Measurements from ENCODE around the gene OR52N4. TPM values are rescaled to one million over a fixed set of nuclear protein-coding genes. Genes with fewer than 3 reads are reported as not detected.

OR52N4 gene
- total RNA-seq, 5 donors from 2014 or later (not counting 1 experiment from before 2014, with no cell fraction given): 1.4 to 3.8 (median 2.3) TPM

DNA sequence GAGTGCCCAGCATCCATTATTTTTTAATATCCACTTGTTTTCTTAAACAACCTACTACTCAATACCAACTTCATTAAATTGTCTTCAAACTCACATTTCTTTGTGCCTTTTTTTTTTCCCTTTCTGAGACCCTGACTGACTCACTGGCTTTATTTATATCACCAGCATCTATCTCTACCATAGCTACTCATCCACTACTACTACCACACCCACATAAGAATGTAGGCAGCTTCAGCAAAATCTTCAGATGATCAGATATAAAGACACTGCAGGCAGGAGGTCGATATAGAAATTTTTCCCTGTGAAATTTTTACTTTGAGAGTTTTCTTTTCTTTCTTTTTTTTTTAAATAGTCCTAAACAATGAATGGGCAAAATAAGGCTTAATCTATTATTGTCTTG, 15.6 kb upstream of the OR52N4 start:
- Mint-ChIP-seq H3K4me3 (no peak overlapping the region), H3K4me1 (no peaks in the 10 kb centered on the region), H3K9me3 (peaks cover 26 to 33% (median 31%) of the 10 kb centered on the region in 3 donors), H3K27ac (no peak overlapping the region), H3K27me3 (peaks cover 12 to 16% of the 10 kb centered on the region in 2 donors), H3K36me3 (peaks cover 48% of the 10 kb centered on the region)
- H3K27ac ChIP-seq (ENCODE audit: low read length): no peak overlapping the region
- CTCF ChIA-PET: interaction anchor here in 1 of 2 donors (0.7 kb wide), 1 partner anchor 59 kb away, joined by 3 read pairs; no protein-coding TSS in a partner anchor
- no peak overlapping the region for H3K4me3 ChIP-seq (ENCODE audit: control insufficient read depth in 1 of 2, extremely low read depth in 1 of 2, low read length in 1 of 2)
- H3K36me3 ChIP-seq (ENCODE audit: control insufficient read depth in 2 of 2, extremely low read depth in 1 of 2, insufficient read depth in 1 of 2, low read length in 1 of 2): no peaks in the 10 kb centered on the region
- DNase-seq (no peak), ATAC-seq (replicated peaks in 1 of 4) (no peak)
- POLR2A ChIA-PET: no interaction called here
- no CpG with 5 or more reads among the region's 1 CpG for whole genome bisulfite sequencing (ENCODE audit: insufficient coverage)
- H3K9me3 ChIP-seq: no peaks in the 10 kb centered on the region
- no peaks in the 10 kb centered on the region for H3K27me3 ChIP-seq (replicated peaks in 1 of 2; ENCODE audit: control insufficient read depth in 2 of 2, extremely low read depth in 1 of 2, insufficient read depth in 2 of 2, low read length in 1 of 2)
- no peaks in the 10 kb centered on the region for H3K4me1 ChIP-seq (ENCODE audit: control insufficient read depth in 1 of 2, extremely low read depth in 1 of 2, insufficient read depth in 2 of 2, low read length in 2 of 2)

DNA sequence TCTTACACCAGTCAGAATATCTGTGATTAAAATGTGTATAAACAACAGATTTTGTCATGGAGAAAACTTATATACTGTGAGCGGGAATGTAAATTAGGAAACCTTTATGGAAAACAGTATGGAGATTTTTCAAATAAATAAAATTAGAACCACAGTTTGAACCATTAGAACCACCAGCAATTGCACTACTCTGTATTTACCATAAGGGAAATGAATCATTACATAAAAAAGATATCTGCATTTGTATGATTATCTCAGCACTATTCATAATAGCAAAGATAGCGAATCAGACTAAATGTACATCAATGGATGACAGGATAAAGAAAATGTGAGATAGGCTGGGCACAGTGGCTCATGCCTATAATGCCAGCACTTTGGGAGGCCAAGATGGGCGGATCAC, 7.4 kb upstream of the OR52N4 start:
- H3K36me3 Mint-ChIP-seq: peaks cover 15% of the 10 kb centered on the region
- no peak for DNase-seq
- Histone ChIP-seq H3K36me3 (ENCODE audit: control insufficient read depth in 2 of 2, extremely low read depth in 1 of 2, insufficient read depth in 1 of 2, low read length in 1 of 2) (no peaks in the 10 kb centered on the region), H3K27ac (ENCODE audit: low read length) (no peak overlapping the region), H3K4me3 (ENCODE audit: control insufficient read depth in 1 of 2, extremely low read depth in 1 of 2, low read length in 1 of 2) (no peak overlapping the region), H3K9me3 (no peaks in the 10 kb centered on the region), H3K27me3 (replicated peaks in 1 of 2; ENCODE audit: control insufficient read depth in 2 of 2, extremely low read depth in 1 of 2, insufficient read depth in 2 of 2, low read length in 1 of 2) (no peaks in the 10 kb centered on the region), H3K4me1 (ENCODE audit: control insufficient read depth in 1 of 2, extremely low read depth in 1 of 2, insufficient read depth in 2 of 2, low read length in 2 of 2) (no peaks in the 10 kb centered on the region)
- H3K27me3 Mint-ChIP-seq: peaks cover 2 to 8% of the 10 kb centered on the region in 2 donors
- no peak for ATAC-seq (replicated peaks in 1 of 4)
- ChIA-PET POLR2A (no interaction called here), CTCF (no interaction called here)
- H3K4me3 Mint-ChIP-seq: no peak overlapping the region
- WGBS (ENCODE audit: insufficient coverage): no CpG with 5 or more reads among the region's 3 CpGs
- H3K9me3 Mint-ChIP-seq: peaks cover 13 to 26% (median 24%) of the 10 kb centered on the region in 3 donors
- H3K4me1 Mint-ChIP-seq: no peaks in the 10 kb centered on the region
- H3K27ac Mint-ChIP-seq: no peak overlapping the region

DNA sequence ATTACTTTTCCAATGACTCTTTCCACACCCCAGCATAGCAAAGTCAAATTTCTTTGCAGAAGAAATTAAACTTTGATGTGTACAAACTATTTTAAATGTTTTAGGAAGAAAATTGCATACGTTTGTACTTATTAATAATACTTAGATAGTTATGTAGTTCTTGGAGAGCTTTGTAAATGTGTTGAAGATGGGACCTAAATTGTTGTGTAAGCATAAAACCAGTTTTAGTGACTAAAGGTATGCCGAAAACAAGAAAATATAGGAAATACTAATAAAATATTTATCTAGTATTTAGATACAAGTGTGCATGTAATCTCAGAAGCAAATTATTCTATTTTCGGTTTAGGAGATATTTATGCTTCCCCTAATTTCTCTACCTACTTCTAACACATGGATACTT, 4.2 kb upstream of the OR52N4 start:
- ATAC-seq (replicated peaks in 1 of 4) (no peak), DNase-seq (no peak)
- no peak overlapping the region for H3K27ac ChIP-seq (ENCODE audit: low read length)
- ChIA-PET CTCF (no interaction called here), POLR2A (no interaction called here)
- Mint-ChIP-seq H3K4me1 (no peaks in the 10 kb centered on the region), H3K9me3 (peaks cover 0 to 2% (median 0%) of the 10 kb centered on the region in 3 donors), H3K27ac (no peak overlapping the region), H3K4me3 (no peak overlapping the region), H3K36me3 (no peaks in the 10 kb centered on the region), H3K27me3 (no peaks in the 10 kb centered on the region)
- no peaks in the 10 kb centered on the region for H3K4me1 ChIP-seq (ENCODE audit: control insufficient read depth in 1 of 2, extremely low read depth in 1 of 2, insufficient read depth in 2 of 2, low read length in 2 of 2)
- H3K9me3 ChIP-seq: no peaks in the 10 kb centered on the region
- WGBS (ENCODE audit: insufficient coverage): no CpG with 5 or more reads among the region's 3 CpGs
- no peaks in the 10 kb centered on the region for H3K27me3 ChIP-seq (replicated peaks in 1 of 2; ENCODE audit: control insufficient read depth in 2 of 2, extremely low read depth in 1 of 2, insufficient read depth in 2 of 2, low read length in 1 of 2)
- H3K4me3 ChIP-seq (ENCODE audit: control insufficient read depth in 1 of 2, extremely low read depth in 1 of 2, low read length in 1 of 2): no peak overlapping the region
- no peaks in the 10 kb centered on the region for H3K36me3 ChIP-seq (ENCODE audit: control insufficient read depth in 2 of 2, extremely low read depth in 1 of 2, insufficient read depth in 1 of 2, low read length in 1 of 2)

DNA sequence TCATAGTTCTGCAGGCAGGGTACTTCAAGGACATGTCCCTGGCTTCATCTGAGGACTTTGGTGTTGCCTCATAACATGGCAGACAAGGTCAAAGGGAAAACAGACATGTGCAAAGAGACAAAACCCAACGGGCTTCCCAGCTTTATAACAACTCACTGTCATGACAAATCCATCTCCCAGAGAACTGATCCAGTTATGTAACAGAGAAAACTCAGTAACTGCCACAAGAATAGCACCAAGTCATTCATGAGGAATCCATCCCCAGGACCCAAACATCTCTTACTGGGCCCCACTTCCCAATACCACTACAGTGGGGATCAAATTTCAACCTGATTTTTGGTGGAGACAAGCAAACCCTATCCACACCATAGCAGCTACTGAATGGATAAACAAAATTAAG, 13.0 kb downstream of the OR52N4 start:
- H3K27me3 Mint-ChIP-seq: peaks cover 0 to 7% of the 10 kb centered on the region in 2 donors
- no peaks in the 10 kb centered on the region for H3K9me3 Mint-ChIP-seq
- Histone ChIP-seq H3K9me3 (no peaks in the 10 kb centered on the region), H3K36me3 (ENCODE audit: control insufficient read depth in 2 of 2, extremely low read depth in 1 of 2, insufficient read depth in 1 of 2, low read length in 1 of 2) (no peaks in the 10 kb centered on the region), H3K27me3 (replicated peaks in 1 of 2; ENCODE audit: control insufficient read depth in 2 of 2, extremely low read depth in 1 of 2, insufficient read depth in 2 of 2, low read length in 1 of 2) (no peaks in the 10 kb centered on the region), H3K27ac (ENCODE audit: low read length) (no peak overlapping the region), H3K4me3 (ENCODE audit: control insufficient read depth in 1 of 2, extremely low read depth in 1 of 2, low read length in 1 of 2) (no peak overlapping the region), H3K4me1 (ENCODE audit: control insufficient read depth in 1 of 2, extremely low read depth in 1 of 2, insufficient read depth in 2 of 2, low read length in 2 of 2) (no peaks in the 10 kb centered on the region)
- no peak for ATAC-seq (replicated peaks in 1 of 4)
- DNase-seq: no peak
- ChIA-PET CTCF (no interaction called here), POLR2A (no interaction called here)
- H3K36me3 Mint-ChIP-seq: no peaks in the 10 kb centered on the region
- no peak overlapping the region for H3K27ac Mint-ChIP-seq
- no peaks in the 10 kb centered on the region for H3K4me1 Mint-ChIP-seq
- 43% methylated on average over 1 of the region's 1 CpG for WGBS (ENCODE audit: insufficient coverage)
- H3K4me3 Mint-ChIP-seq: no peak overlapping the region

DNA sequence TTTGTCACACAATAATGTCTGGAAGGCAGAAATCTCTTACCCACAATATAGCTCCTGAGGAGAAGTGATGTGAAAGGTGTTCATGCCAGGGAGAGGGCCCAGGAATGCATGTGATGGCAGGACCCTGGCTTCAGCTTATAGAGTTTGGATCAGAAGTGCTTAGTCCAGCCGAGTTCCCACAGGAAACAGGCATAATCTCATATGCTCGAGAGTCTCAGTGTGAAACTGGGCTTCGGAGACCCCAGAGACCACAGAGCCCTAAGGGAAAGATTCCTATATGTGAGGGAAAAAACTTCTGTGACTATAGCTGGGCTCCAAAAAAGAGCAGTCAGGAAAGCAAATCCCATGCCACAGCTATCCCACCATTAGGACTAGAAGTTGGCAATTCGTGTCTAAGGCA, 29.2 kb downstream of the OR52N4 start, which contains the start of gene OR52N5:
Gene OR52N5, minus strand, starts transcription at position 101 of the 400 bp plus-strand sequence. CDS start 4,721 bp downstream, outside the sequence.
- ATAC-seq (replicated peaks in 1 of 4) (no peak), DNase-seq (no peak)
- 14% methylated on average over 2 of the region's 4 CpGs for WGBS (ENCODE audit: insufficient coverage)
- Histone ChIP-seq H3K27me3 (replicated peaks in 1 of 2; ENCODE audit: control insufficient read depth in 2 of 2, extremely low read depth in 1 of 2, insufficient read depth in 2 of 2, low read length in 1 of 2) (no peaks in the 10 kb centered on the region), H3K36me3 (ENCODE audit: control insufficient read depth in 2 of 2, extremely low read depth in 1 of 2, insufficient read depth in 1 of 2, low read length in 1 of 2) (no peaks in the 10 kb centered on the region), H3K27ac (ENCODE audit: low read length) (no peak within 1 kb of the TSS), H3K4me1 (ENCODE audit: control insufficient read depth in 1 of 2, extremely low read depth in 1 of 2, insufficient read depth in 2 of 2, low read length in 2 of 2) (no peaks in the 10 kb centered on the region), H3K4me3 (ENCODE audit: control insufficient read depth in 1 of 2, extremely low read depth in 1 of 2, low read length in 1 of 2) (no peak within 1 kb of the TSS), H3K9me3 (no peaks in the 10 kb centered on the region)
- H3K4me1 Mint-ChIP-seq: peaks cover 5 to 8% (median 5%) of the 10 kb centered on the region in 3 donors
- no peak within 1 kb of the TSS for H3K4me3 Mint-ChIP-seq
- no peaks in the 10 kb centered on the region for H3K9me3 Mint-ChIP-seq
- CTCF ChIA-PET: no interaction called here
- POLR2A ChIA-PET: interaction anchor here in 1 of 2 donors (0.6 kb wide), 1 partner anchor 9 kb away, joined by 4 read pairs; no protein-coding TSS in a partner anchor
- H3K27me3 Mint-ChIP-seq: peaks cover 6 to 25% of the 10 kb centered on the region in 2 donors
- no peaks in the 10 kb centered on the region for H3K36me3 Mint-ChIP-seq
- H3K27ac Mint-ChIP-seq: no peak within 1 kb of the TSS

DNA sequence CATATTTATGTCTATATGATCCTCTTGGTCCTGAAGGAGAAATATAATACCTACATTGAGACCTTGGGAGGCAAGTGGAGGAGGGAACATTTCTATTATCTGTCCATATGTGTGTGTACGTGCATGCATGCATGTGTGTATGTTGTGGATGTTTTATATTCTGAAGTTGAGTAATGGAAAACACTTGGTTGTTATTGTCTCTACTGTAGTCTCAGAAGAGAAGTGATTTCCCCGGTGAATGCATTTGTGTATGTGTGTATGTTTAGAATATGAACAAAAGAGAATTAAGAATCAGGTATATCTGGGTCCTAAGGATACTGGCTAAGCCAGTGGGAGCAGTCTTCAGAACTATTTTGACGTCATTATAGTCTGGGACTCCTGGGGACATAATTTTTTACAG, 37.1 kb downstream of the OR52N4 start, which contains the start of gene OR52N1:
Gene OR52N1, minus strand, starts transcription at position 101 of the 400 bp plus-strand sequence. CDS start 2,449 bp downstream, outside the sequence.
- H3K4me3 ChIP-seq (ENCODE audit: control insufficient read depth in 1 of 2, extremely low read depth in 1 of 2, low read length in 1 of 2): no peak within 1 kb of the TSS
- ATAC-seq (replicated peaks in 1 of 4) (no peak), DNase-seq (no peak)
- H3K27me3 Mint-ChIP-seq: peaks cover 9 to 22% of the 10 kb centered on the region in 2 donors
- WGBS (ENCODE audit: insufficient coverage): 83% methylated on average over 2 of the region's 3 CpGs
- no peaks in the 10 kb centered on the region for H3K9me3 ChIP-seq
- POLR2A ChIA-PET: no interaction called here
- no peaks in the 10 kb centered on the region for H3K4me1 Mint-ChIP-seq
- no peaks in the 10 kb centered on the region for H3K4me1 ChIP-seq (ENCODE audit: control insufficient read depth in 1 of 2, extremely low read depth in 1 of 2, insufficient read depth in 2 of 2, low read length in 2 of 2)
- H3K36me3 ChIP-seq (ENCODE audit: control insufficient read depth in 2 of 2, extremely low read depth in 1 of 2, insufficient read depth in 1 of 2, low read length in 1 of 2): no peaks in the 10 kb centered on the region
- H3K27ac ChIP-seq (ENCODE audit: low read length): no peak within 1 kb of the TSS
- CTCF ChIA-PET: no interaction called here
- H3K36me3 Mint-ChIP-seq: no peaks in the 10 kb centered on the region
- H3K27me3 ChIP-seq (replicated peaks in 1 of 2; ENCODE audit: control insufficient read depth in 2 of 2, extremely low read depth in 1 of 2, insufficient read depth in 2 of 2, low read length in 1 of 2): peaks cover 0 to 3% of the 10 kb centered on the region in 2 experiments
- no peaks in the 10 kb centered on the region for H3K9me3 Mint-ChIP-seq
- no peak within 1 kb of the TSS for H3K27ac Mint-ChIP-seq
- no peak within 1 kb of the TSS for H3K4me3 Mint-ChIP-seq

DNA sequence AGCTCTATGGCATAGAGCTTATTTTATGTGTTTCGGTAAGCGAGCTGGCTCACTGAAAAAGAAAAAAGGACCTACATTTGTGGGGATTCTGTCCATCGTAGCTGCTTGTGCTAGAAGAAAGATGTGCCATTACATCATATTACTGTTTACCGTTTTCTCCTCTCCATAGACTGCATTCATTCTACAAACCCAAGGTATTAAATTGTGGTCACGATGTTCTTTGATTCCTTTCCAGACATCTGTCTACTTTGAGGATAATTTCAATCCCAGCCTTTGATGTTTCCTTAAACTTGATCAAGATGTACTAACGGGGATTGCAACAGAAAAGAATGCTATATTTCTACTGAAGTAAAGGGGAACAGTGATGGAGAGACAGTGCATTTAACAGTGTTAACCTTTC, 42.5 kb downstream of the OR52N4 start:
- Mint-ChIP-seq H3K27ac (no peak overlapping the region), H3K4me3 (no peak overlapping the region), H3K9me3 (no peaks in the 10 kb centered on the region), H3K4me1 (no peaks in the 10 kb centered on the region), H3K36me3 (no peaks in the 10 kb centered on the region), H3K27me3 (peaks cover 30% of the 10 kb centered on the region in 2 donors)
- DNase-seq (no peak), ATAC-seq (replicated peaks in 1 of 4) (no peak)
- Histone ChIP-seq H3K9me3 (no peaks in the 10 kb centered on the region), H3K27ac (ENCODE audit: low read length) (no peak overlapping the region), H3K4me3 (ENCODE audit: control insufficient read depth in 1 of 2, extremely low read depth in 1 of 2, low read length in 1 of 2) (no peak overlapping the region), H3K4me1 (ENCODE audit: control insufficient read depth in 1 of 2, extremely low read depth in 1 of 2, insufficient read depth in 2 of 2, low read length in 2 of 2) (no peaks in the 10 kb centered on the region), H3K36me3 (ENCODE audit: control insufficient read depth in 2 of 2, extremely low read depth in 1 of 2, insufficient read depth in 1 of 2, low read length in 1 of 2) (no peaks in the 10 kb centered on the region), H3K27me3 (replicated peaks in 1 of 2; ENCODE audit: control insufficient read depth in 2 of 2, extremely low read depth in 1 of 2, insufficient read depth in 2 of 2, low read length in 1 of 2) (peaks cover 0 to 3% of the 10 kb centered on the region in 2 experiments)
- no CpG with 5 or more reads among the region's 6 CpGs for WGBS (ENCODE audit: insufficient coverage)
- CTCF ChIA-PET: no interaction called here
- POLR2A ChIA-PET: no interaction called here

All from T-cell (primary cell).